AG20443 (cell line): ENCODE data around the gene CTNNA3.
A peak's percentile ranks its signal among the peaks of the same experiment; 100 is the strongest.

Experiments
- DNase-seq: peaks from one replicate; pipeline ENCODE4 v3.0.0; 2012; ENCODE audit warnings: low spot score, mixed read lengths

The CTNNA3 gene

GRCh38 chr10:66537186-66537585, 1158.8 kb downstream of the CTNNA3 start:
- no peak for DNase-seq

- no peak for DNase-seq
Measured at GRCh38 chr10:66535439-66535838, 1160.6 kb downstream of the CTNNA3 start.

- DNase-seq, result no peak
Measured at GRCh38 chr10:66534866-66535265, 1161.1 kb downstream of the CTNNA3 start.

GRCh38 chr10:66521506-66521905, 1174.5 kb downstream of the CTNNA3 start:
- no peak for DNase-seq

GRCh38 chr10:66519616-66520015, 1176.4 kb downstream of the CTNNA3 start:
- no peak for DNase-seq

GRCh38 chr10:66514666-66515065, 1181.3 kb downstream of the CTNNA3 start:
- no peak for DNase-seq

- no peak for DNase-seq
Measured at GRCh38 chr10:66513504-66513903, 1182.5 kb downstream of the CTNNA3 start.

GRCh38 chr10:66505003-66505657, 1190.9 kb downstream of the CTNNA3 start:
- no peak for DNase-seq

GRCh38 chr10:66501356-66501755, 1194.6 kb downstream of the CTNNA3 start:
- DNase-seq, result no peak

- DNase-seq, result no peak
Measured at GRCh38 chr10:66483966-66484365, 1212.0 kb downstream of the CTNNA3 start.

GRCh38 chr10:66472156-66472555, 1223.8 kb downstream of the CTNNA3 start:
- no peak for DNase-seq

GRCh38 chr10:66467042-66467441, 1229.0 kb downstream of the CTNNA3 start:
- no peak for DNase-seq

GRCh38 chr10:66466622-66467021, 1229.4 kb downstream of the CTNNA3 start:
- DNase-seq, result no peak

- no peak for DNase-seq
Measured at GRCh38 chr10:66463611-66464010, 1232.4 kb downstream of the CTNNA3 start.

- no peak for DNase-seq
Measured at GRCh38 chr10:66457629-66458028, 1238.4 kb downstream of the CTNNA3 start.

- DNase-seq, result no peak
Measured at GRCh38 chr10:66455304-66455703, 1240.7 kb downstream of the CTNNA3 start.

- no peak for DNase-seq
Measured at GRCh38 chr10:66440568-66440967, 1255.4 kb downstream of the CTNNA3 start.

- DNase-seq, result peak; percentile 3
Measured at GRCh38 chr10:66414943-66415342, 1281.1 kb downstream of the CTNNA3 start.

- DNase-seq, result no peak
Measured at GRCh38 chr10:66405566-66405965, 1290.4 kb downstream of the CTNNA3 start.

GRCh38 chr10:66398669-66399068, 1297.3 kb downstream of the CTNNA3 start:
- DNase-seq, result no peak

GRCh38 chr10:66394342-66395063, 1301.5 kb downstream of the CTNNA3 start:
- no peak for DNase-seq

- no peak for DNase-seq
Measured at GRCh38 chr10:66390926-66391325, 1305.1 kb downstream of the CTNNA3 start.

- no peak for DNase-seq
Measured at GRCh38 chr10:66381045-66381444, 1315.0 kb downstream of the CTNNA3 start.
